GM11168 (cell line): ENCODE measurements around the gene FCN2.

Experiments used
- in situ Hi-C: fragments of 300-500 bp; cut with MboI; formaldehyde crosslinking; loops from one replicate; pipeline ENCODE4 v1.12.0; 2022; ENCODE audit warnings: low sequenced_read_pairs; ENCODE audit not compliant: unreplicated experiment

Gene FCN2

GRCh38 chr9:134886413-134886913, 5.9 kb downstream of the FCN2 start:
- in situ Hi-C loops: no loop called here

- in situ Hi-C loops: no loop called here
Observed at GRCh38 chr9:134887219-134887618, 6.6 kb downstream of the FCN2 start.

GRCh38 chr9:134887686-134888602, 7.3 kb downstream of the FCN2 start:
- in situ Hi-C loops: no loop called here

GRCh38 chr9:134888603-134889190, 8.1 kb downstream of the FCN2 start:
- in situ Hi-C loops: no loop called here

- in situ Hi-C loops: no loop called here
Observed at GRCh38 chr9:134889386-134890154, 9.0 kb downstream of the FCN2 start.

- in situ Hi-C loops: no loop called here
Observed at GRCh38 chr9:134890155-134890495, 9.5 kb downstream of the FCN2 start.

GRCh38 chr9:134891053-134891452, 10.4 kb downstream of the FCN2 start:
- in situ Hi-C loops: no loop called here

- in situ Hi-C loops: no loop called here
Observed at GRCh38 chr9:134891713-134892112, 11.1 kb downstream of the FCN2 start.

- in situ Hi-C loops: no loop called here
Observed at GRCh38 chr9:134892221-134892620, 11.6 kb downstream of the FCN2 start.

- in situ Hi-C loops: no loop called here
Observed at GRCh38 chr9:134892820-134893420, 12.3 kb downstream of the FCN2 start.

GRCh38 chr9:134894136-134894860, 13.7 kb downstream of the FCN2 start:
- in situ Hi-C loops: no loop called here

- in situ Hi-C loops: no loop called here
Observed at GRCh38 chr9:134895097-134895496, 14.5 kb downstream of the FCN2 start.

- in situ Hi-C loops: no loop called here
Observed at GRCh38 chr9:134895567-134895907, 14.9 kb downstream of the FCN2 start.

GRCh38 chr9:134895908-134896833, 15.6 kb downstream of the FCN2 start:
- in situ Hi-C loops: no loop called here

- in situ Hi-C loops: no loop called here
Observed at GRCh38 chr9:134896834-134897583, 16.4 kb downstream of the FCN2 start.

GRCh38 chr9:134897584-134898170, 17.1 kb downstream of the FCN2 start:
- in situ Hi-C loops: no loop called here

- in situ Hi-C loops: no loop called here
Observed at GRCh38 chr9:134898319-134898718, 17.7 kb downstream of the FCN2 start.

- in situ Hi-C loops: no loop called here
Observed at GRCh38 chr9:134899168-134899567, 18.6 kb downstream of the FCN2 start.
